Activated T-cell treated with anti-CD3 and anti-CD28 coated beads, Interleukin-2, amount 50 U/mL, for 48 hours (primary cell): ENCODE measurements around the gene EHBP1L1.

Experiments used
- DNase-seq, 2 experiments: peaks; one replicate each; pipeline ENCODE4 v3.0.0-alpha.2; 2020

The EHBP1L1 gene

GRCh38 chr11:65595543-65596281, 19.9 kb downstream of the EHBP1L1 start, which contains the start of gene KCNK7:
TSS of gene KCNK7 (minus strand) at chr11:65595800. CDS start at chr11:65595772, 28 bp downstream.
- DNase-seq, result no peak

DNA sequence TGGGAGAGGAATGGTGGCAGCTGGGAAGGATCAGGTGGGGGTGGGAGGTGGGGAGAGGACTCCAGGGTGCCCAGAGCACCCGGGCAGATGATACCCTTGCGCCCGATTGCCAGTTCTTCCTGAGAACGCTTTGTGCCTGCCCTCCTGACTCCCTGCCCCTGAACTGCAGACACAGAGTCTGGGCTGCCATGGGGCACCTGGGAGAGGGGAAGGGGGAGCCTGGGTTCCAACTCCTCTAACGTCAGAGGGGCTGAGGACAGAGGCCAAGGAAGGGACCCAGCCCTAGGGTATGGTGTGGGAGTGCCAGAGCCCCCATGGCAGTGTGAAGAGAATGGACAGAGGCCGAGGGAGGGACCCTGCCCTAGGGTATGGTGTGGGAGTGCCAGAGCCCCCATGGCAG, 20.7 kb downstream of the EHBP1L1 start:
- no peak for DNase-seq

GRCh38 chr11:65598258-65598699, 22.4 kb downstream of the EHBP1L1 start:
- DNase-seq, result no peak

DNA sequence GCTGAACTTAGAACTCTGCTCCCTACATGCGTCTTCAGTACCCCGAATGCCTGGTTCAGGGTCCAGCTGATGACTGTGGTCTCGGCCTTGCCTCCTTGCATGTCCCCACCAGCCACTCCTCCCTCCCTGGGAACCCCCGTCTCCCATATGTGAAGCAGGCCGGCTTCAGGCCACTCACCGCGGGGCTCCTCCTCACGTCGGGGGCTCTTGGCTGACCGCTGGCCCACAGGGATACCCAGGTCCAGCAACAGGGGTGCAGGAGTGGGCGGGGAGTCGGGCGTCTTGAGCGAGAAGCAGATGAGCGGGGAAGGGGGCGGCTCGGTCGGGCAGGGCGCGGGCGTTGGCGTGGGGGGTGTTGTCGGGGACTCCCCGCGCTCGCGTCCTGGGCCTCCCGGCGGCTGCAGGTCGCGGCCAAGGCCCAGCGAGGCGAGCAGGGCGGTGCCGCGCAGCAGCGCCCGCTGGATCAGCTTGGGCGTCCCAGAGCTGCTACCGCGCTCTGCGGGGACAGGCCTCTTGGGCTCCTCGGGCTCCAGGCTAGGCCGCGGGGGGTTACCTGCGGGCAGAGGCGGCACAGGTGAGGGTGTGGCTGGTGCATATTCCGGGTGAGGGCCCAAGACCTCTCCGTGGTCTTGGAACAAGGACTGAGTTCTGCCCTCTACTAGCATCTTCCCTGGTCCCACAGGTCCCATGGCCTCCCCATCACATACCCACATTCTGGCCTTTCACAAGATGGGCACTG, 23.5 kb downstream of the EHBP1L1 start:
- no peak for DNase-seq

GRCh38 chr11:65599955-65600246, 24.0 kb downstream of the EHBP1L1 start:
- no peak for DNase-seq

- DNase-seq, result no peak
These were observed 28.4 kb downstream of the EHBP1L1 start for GRCh38 chr11:65604258-65604657.

DNA sequence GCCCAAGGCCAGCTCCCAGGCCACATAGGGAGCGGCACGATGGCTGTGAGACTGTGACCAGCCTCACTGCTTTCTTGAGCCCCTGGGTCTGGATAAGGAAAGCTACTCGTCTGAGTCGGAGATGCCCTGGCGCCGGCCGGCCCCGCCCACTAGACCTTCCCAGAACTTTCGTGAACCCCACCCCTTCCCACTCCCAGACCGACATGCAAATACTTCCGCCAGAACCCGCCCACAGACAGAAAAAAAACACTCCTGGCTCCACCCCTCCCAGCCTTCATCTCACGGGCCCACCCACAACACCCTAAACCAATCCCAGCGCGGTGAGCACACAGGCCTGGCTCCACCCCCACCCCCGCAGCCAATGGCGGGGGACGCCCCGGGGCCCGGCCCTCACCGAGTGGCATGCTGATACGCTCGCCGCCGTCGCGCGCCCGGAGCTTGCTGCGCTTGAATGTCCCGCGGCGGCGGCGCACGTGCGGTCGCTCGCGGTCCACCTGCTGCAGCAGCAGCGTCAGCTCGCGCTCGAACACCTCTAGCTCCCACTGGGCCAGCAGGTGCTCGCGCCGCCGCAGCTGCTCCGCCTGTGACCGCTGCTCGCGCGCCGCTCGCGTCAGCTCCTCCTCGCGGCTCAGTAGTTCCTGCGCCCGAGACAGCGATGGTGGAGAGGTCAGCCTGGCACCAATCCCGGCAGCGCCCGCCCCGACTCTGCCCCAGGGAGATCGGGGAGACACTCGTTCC, 31.2 kb downstream of the EHBP1L1 start:
- DNase-seq, result peak; percentile 53 to 54

- no peak for DNase-seq
These were observed 32.0 kb downstream of the EHBP1L1 start for GRCh38 chr11:65607614-65608426.

DNA sequence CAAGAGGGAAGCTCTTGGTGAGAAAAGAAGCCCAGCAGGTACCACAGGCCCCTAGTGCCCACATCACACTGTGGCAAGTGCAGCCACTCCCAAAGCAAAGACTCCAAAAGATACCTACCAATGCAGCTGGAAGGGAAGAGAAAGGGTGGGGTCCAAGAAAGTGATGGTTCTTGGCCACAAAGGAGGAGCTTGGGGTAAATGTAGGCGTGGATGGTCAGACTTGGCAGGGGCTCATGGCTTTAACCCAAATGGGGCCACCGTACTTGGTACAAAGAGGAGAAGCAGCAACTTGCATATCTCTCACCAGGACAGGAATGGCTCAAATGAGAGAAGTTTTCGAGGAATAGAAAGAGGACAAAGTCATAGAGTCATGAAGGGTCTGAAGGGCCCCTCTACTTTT, 33.4 kb downstream of the EHBP1L1 start:
- no peak for DNase-seq

- no peak for DNase-seq
These were observed 33.8 kb downstream of the EHBP1L1 start for GRCh38 chr11:65609665-65610064.

DNA sequence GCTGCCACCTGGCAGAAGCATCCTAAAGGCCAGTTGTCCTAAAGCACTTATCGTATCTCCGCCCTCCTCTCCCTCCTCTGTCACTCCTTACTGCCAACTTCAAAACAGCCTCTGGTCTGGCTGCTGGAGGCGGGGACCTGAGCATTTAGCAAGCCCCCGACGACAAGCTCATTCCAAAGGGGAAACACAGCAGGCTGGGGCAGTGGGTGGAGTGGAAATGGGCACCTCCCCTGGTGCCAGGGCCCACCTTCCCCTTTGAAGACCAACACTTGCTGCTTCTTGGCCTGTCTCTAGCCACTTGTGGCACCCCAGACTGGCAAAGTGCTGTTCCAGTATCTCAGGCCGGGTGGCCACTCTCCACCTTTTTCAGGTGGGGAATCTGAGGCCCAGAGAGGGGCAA, 34.6 kb downstream of the EHBP1L1 start:
- DNase-seq, result no peak

DNA sequence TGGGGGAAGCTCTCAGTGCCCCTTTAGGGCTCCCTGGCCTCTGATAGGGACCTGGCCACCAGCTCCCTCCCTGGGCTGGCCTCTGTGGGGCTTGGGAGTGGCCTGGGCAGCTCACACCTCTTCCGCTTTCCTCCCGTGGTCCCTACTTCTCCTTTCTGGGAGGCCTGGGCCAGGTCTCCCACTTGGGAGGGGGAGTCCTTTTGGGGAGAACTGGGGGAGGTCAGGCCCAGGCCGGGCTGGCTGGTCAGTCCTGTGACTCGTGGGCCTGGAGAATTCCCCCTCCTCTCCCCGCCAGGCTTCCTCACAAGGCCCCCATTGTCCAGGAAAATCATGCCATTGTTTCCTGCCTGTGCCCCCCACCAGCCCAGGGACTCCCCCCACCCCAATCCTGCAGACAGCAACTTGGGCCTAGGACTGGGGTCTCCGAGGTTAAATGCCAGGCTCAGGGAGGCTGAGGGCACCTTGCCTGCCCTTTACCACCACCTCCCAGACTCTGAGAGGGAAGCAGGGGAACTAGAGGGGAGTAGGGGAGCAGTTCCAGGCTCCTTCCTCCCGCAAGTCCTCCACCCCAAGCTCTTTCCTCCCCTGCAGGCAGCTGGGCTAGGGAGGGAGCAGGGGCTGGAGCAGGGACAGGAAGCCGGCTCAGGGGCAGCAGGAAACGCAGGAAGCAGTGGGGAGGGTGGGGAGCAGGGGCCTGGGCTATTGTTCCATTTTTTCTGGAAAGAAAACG, 35.3 kb downstream of the EHBP1L1 start:
- no peak for DNase-seq

DNA sequence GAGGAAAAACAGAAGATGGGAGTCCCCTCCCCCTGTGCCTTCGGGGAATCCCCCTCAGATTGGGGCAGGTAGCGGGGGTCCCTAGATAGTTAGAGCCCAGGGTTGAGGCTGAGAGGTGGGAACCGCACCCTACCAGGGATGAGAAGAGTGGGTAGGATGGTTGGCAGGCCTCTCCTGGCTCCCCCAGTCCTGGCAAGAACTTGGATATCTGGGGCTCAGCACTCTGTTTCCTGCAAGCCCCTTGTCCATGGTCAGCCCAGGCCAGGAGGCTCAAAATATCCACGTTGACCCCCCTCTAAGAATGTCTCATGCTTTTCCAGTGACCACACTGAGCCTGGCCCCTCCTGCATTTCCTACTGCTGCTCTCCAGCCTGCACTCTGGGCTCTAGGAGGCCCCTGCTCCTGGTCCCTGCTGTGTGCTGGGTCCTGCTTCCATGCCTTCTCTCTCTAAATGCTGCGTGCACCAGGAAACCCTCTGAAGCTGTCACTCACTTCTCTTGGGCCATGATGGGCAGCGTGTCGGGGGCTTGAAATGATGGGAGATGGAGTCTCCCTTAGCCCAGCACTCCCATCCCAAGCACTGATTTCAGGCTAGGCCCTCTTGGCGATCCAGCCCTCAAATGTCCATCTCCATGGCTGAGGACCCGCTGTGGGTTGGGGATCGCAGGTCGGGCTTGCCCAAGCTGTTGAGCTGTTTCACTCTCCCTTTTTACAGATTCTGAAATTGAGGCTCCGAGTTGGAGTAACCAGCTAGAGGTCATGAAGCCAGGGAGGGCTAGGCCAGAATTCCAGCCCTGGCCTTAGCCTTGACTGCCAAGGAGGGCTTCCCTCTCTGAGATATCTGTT, 36.1 kb downstream of the EHBP1L1 start:
- no peak for DNase-seq

DNA sequence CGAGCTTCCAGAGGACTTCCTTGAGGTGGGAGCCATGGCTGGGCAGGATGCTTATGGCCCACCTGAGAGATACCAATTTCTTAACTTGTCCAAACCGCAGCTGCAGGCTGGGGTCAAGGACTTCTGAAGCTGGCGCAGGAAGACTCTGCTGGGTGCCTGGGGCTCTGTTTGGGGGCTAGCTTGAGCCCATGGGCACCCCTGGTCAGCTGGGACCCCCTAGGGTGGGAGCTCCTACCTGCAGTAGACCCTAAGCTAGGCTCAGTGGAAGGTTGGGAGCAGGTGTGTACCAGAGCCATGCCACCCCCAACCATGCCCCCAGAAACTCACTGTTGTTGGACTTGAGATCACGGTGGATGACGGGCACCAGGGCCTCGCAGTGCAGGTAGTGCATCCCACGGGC, 36.8 kb downstream of the EHBP1L1 start:
- no peak for DNase-seq

DNA sequence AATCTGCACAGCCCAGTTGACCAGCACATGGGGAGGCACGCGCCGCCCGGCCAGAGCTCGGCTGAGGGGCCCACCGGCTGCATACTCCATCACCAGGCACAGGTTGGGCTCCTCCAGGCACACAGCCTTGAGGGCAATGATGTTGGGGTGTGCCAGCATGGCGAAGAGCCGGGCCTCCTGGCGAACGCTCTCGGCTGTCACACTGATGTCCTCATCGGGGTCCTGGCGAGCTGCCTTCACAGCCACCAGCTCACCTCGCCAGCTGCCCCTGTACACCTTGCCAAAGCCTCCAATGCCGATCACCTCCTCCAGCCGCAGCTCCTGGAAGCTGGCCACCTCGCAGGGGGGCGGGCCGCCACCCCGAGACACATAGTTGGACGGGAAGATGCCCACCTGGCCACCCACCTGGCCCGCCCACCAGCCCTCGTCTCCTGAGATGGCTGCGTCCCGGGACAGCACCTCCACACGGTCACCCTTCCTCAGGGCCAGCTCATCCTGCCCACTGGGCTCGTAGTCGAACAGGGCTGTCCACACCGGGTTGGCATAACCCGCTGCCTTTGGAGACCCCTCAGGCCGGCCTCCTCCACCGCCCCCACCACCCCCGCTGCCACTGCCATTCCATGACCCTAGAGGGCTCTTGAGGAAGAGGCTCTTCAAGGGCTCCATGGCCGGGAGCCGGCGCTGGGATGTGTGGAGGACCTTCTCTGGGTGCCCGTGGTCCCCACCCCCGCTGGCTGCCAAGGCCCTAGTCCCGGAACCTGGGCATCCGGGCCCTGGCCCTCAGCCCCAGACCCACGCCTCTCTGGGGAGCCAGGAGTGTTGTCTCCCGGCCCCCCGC, 37.5 kb downstream of the EHBP1L1 start:
- no peak for DNase-seq

GRCh38 chr11:65615229-65615949, 39.5 kb downstream of the EHBP1L1 start, which contains the start of gene PCNX3:
TSS of gene PCNX3 (plus strand) at chr11:65615776. CDS start at chr11:65616312, 536 bp downstream.
- peak; percentile 100 for DNase-seq

- DNase-seq, result peak; percentile 58 to 69
These were observed 40.2 kb downstream of the EHBP1L1 start for GRCh38 chr11:65615950-65616574.

DNA sequence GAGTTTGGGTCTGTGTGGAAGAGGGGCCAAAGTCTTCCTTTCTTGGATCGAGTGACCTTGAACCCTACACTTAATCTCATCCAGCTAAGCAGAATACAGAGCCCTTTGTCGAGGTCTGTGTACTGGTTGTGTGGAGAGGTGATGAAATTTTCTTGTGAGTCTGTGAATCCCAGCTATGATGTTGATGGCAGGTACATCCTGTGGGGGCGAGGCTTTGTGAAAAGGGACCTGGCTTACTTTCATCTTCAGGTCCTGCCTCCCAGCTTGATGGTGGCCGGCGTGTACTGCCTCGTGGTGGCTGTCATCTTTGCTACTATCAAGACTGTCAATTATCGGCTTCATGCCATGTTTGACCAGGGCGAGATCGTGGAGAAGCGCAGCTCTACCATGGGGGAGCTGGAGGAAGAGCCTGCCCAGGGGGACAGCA, 40.7 kb downstream of the EHBP1L1 start:
- no peak for DNase-seq
